ENCODE results near the gene TRIP12.

Gene TRIP12

GRCh38 chr2:229917793-229918192, 4.0 kb downstream of the TRIP12 start:
- no peak overlapping the region for H3K27ac ChIP-seq
- no peak for TF ChIP-seq CTCF (conservative IDR thresholded peaks at IDR 0.05)

- no peak for TF ChIP-seq CTCF (conservative IDR thresholded peaks at IDR 0.05)
- no peak overlapping the region for H3K27ac ChIP-seq
Observed at GRCh38 chr2:229914171-229914570, 7.6 kb downstream of the TRIP12 start.

GRCh38 chr2:229910832-229911412, 10.9 kb downstream of the TRIP12 start:
- no peak overlapping the region for H3K27ac ChIP-seq
- TF ChIP-seq CTCF (conservative IDR thresholded peaks at IDR 0.05) = peak; percentile 70

- no peak for TF ChIP-seq CTCF (conservative IDR thresholded peaks at IDR 0.05)
Observed at GRCh38 chr2:229910147-229910831, 11.5 kb downstream of the TRIP12 start.

GRCh38 chr2:229909090-229909489, 12.7 kb downstream of the TRIP12 start:
- no peak for TF ChIP-seq CTCF (conservative IDR thresholded peaks at IDR 0.05)
- H3K27ac ChIP-seq = no peak overlapping the region

More at GRCh38 chr2:229910147-229910831, 11.5 kb downstream of the TRIP12 start:
- no peak overlapping the region for H3K27ac ChIP-seq

GRCh38 chr2:229905601-229906000, 16.2 kb downstream of the TRIP12 start:
- H3K27ac ChIP-seq = no peak overlapping the region
- no peak for TF ChIP-seq CTCF (conservative IDR thresholded peaks at IDR 0.05)

- no peak for TF ChIP-seq CTCF (conservative IDR thresholded peaks at IDR 0.05)
- H3K27ac ChIP-seq = no peak overlapping the region
Observed at GRCh38 chr2:229903037-229903436, 18.8 kb downstream of the TRIP12 start.

Data from VCaP (cell line).